ENCODE measurements around the gene FOXK1. TPM values are rescaled to one million over a fixed set of nuclear protein-coding genes. Genes with fewer than 3 reads are reported as not detected.

Gene FOXK1
- total RNA-seq, 1 donor from 2014 or later, result 53.6 TPM

GRCh38 chr7:4769761-4770160 lies 87.7 kb downstream of the FOXK1 start:
- no peak overlapping the region for H3K4me3 Mint-ChIP-seq (ENCODE audit: unreplicated experiment)
- H3K4me3 ChIP-seq (ENCODE audit: insufficient read depth, low read depth, low read length), result no peak overlapping the region
- no peaks in the 10 kb centered on the region for H3K27me3 ChIP-seq (ENCODE audit: insufficient read depth, low read length)
- DNase-seq (ENCODE audit: low read depth) (peak; percentile 29), FAIRE-seq (no peak)
- H3K9ac ChIP-seq (ENCODE audit: low read length), result no peak overlapping the region
- no peaks in the 10 kb centered on the region for H3K27me3 Mint-ChIP-seq (ENCODE audit: low read depth, unreplicated experiment)
- no peak for TF ChIP-seq CTCF (IDR thresholded peaks at IDR 0.05; ENCODE audit: insufficient read depth, low read depth, low read length)
- no peak for TF ChIP-seq EZH2 (IDR thresholded peaks at IDR 0.05; ENCODE audit: insufficient read depth, low read length)
- peaks cover 5% of the 10 kb centered on the region for H3K4me1 ChIP-seq (ENCODE audit: insufficient read depth, low read length)
- H4K20me1 ChIP-seq (ENCODE audit: insufficient read depth, low read length), result peaks cover 50% of the 10 kb centered on the region
- no peak overlapping the region for H2AFZ ChIP-seq (ENCODE audit: low read depth, low read length)
- no peaks in the 10 kb centered on the region for H3K9me3 Mint-ChIP-seq (ENCODE audit: unreplicated experiment)
- no peaks in the 10 kb centered on the region for H3K9me3 ChIP-seq (ENCODE audit: insufficient read depth, low read depth, low read length)
- H3K4me2 ChIP-seq (ENCODE audit: low read length), result no peak overlapping the region
- H3K36me3 ChIP-seq (ENCODE audit: insufficient read depth, low read length), result peaks cover 5% of the 10 kb centered on the region
- peaks cover 12% of the 10 kb centered on the region for H3K36me3 Mint-ChIP-seq (ENCODE audit: low read depth, unreplicated experiment)
- no peak overlapping the region for H3K27ac Mint-ChIP-seq (ENCODE audit: unreplicated experiment)
- H3K4me1 Mint-ChIP-seq (ENCODE audit: low read depth, unreplicated experiment), result peaks cover 2% of the 10 kb centered on the region
- H3K27ac ChIP-seq (ENCODE audit: low read depth, low read length), result no peak overlapping the region
- H3K79me2 ChIP-seq (ENCODE audit: insufficient read depth, low read length), result peaks cover 4% of the 10 kb centered on the region

GRCh38 chr7:4770886-4771285 lies 88.8 kb downstream of the FOXK1 start:
- Mint-ChIP-seq H3K9me3 (ENCODE audit: unreplicated experiment) (no peaks in the 10 kb centered on the region), H3K4me1 (ENCODE audit: low read depth, unreplicated experiment) (peaks cover 4% of the 10 kb centered on the region), H3K27me3 (ENCODE audit: low read depth, unreplicated experiment) (no peaks in the 10 kb centered on the region), H3K36me3 (ENCODE audit: low read depth, unreplicated experiment) (peaks cover 9% of the 10 kb centered on the region), H3K4me3 (ENCODE audit: unreplicated experiment) (no peak overlapping the region), H3K27ac (ENCODE audit: unreplicated experiment) (no peak overlapping the region)
- Histone ChIP-seq H3K9ac (ENCODE audit: low read length) (no peak overlapping the region), H2AFZ (ENCODE audit: low read depth, low read length) (no peak overlapping the region), H3K27ac (ENCODE audit: low read depth, low read length) (no peak overlapping the region), H3K36me3 (ENCODE audit: insufficient read depth, low read length) (peaks cover 5% of the 10 kb centered on the region), H3K4me3 (ENCODE audit: insufficient read depth, low read depth, low read length) (no peak overlapping the region), H3K4me2 (ENCODE audit: low read length) (no peak overlapping the region), H3K4me1 (ENCODE audit: insufficient read depth, low read length) (peaks cover 6% of the 10 kb centered on the region), H3K9me3 (ENCODE audit: insufficient read depth, low read depth, low read length) (no peaks in the 10 kb centered on the region), H4K20me1 (ENCODE audit: insufficient read depth, low read length) (peaks cover 39% of the 10 kb centered on the region), H3K79me2 (ENCODE audit: insufficient read depth, low read length) (peaks cover 8% of the 10 kb centered on the region), H3K27me3 (ENCODE audit: insufficient read depth, low read length) (no peaks in the 10 kb centered on the region)
- TF ChIP-seq EZH2 (IDR thresholded peaks at IDR 0.05; ENCODE audit: insufficient read depth, low read length), result no peak
- TF ChIP-seq CTCF (IDR thresholded peaks at IDR 0.05; ENCODE audit: insufficient read depth, low read depth, low read length), result no peak
- FAIRE-seq, result no peak
- no peak for DNase-seq (ENCODE audit: low read depth)

- Mint-ChIP-seq H3K36me3 (ENCODE audit: low read depth, unreplicated experiment) (peaks cover 9% of the 10 kb centered on the region), H3K27ac (ENCODE audit: unreplicated experiment) (no peak overlapping the region), H3K4me3 (ENCODE audit: unreplicated experiment) (no peak overlapping the region), H3K27me3 (ENCODE audit: low read depth, unreplicated experiment) (no peaks in the 10 kb centered on the region), H3K4me1 (ENCODE audit: low read depth, unreplicated experiment) (peaks cover 4% of the 10 kb centered on the region), H3K9me3 (ENCODE audit: unreplicated experiment) (no peaks in the 10 kb centered on the region)
- peaks cover 31% of the 10 kb centered on the region for H4K20me1 ChIP-seq (ENCODE audit: insufficient read depth, low read length)
- H3K9me3 ChIP-seq (ENCODE audit: insufficient read depth, low read depth, low read length), result no peaks in the 10 kb centered on the region
- H3K4me2 ChIP-seq (ENCODE audit: low read length), result no peak overlapping the region
- FAIRE-seq (no peak), DNase-seq (ENCODE audit: low read depth) (no peak)
- peaks cover 13% of the 10 kb centered on the region for H3K4me1 ChIP-seq (ENCODE audit: insufficient read depth, low read length)
- no peak overlapping the region for H3K4me3 ChIP-seq (ENCODE audit: insufficient read depth, low read depth, low read length)
- no peaks in the 10 kb centered on the region for H3K27me3 ChIP-seq (ENCODE audit: insufficient read depth, low read length)
- no peak overlapping the region for H3K9ac ChIP-seq (ENCODE audit: low read length)
- no peak overlapping the region for H2AFZ ChIP-seq (ENCODE audit: low read depth, low read length)
- peaks cover 5% of the 10 kb centered on the region for H3K36me3 ChIP-seq (ENCODE audit: insufficient read depth, low read length)
- peaks cover 17% of the 10 kb centered on the region for H3K79me2 ChIP-seq (ENCODE audit: insufficient read depth, low read length)
- TF ChIP-seq EZH2 (IDR thresholded peaks at IDR 0.05; ENCODE audit: insufficient read depth, low read length) (no peak), CTCF (IDR thresholded peaks at IDR 0.05; ENCODE audit: insufficient read depth, low read depth, low read length) (no peak)
- no peak overlapping the region for H3K27ac ChIP-seq (ENCODE audit: low read depth, low read length)
Observed at GRCh38 chr7:4771737-4772136, 89.6 kb downstream of the FOXK1 start.
